K562 (cell line): Measurements from ENCODE around the gene TOP3A. TPM values are rescaled to one million over a fixed set of nuclear protein-coding genes. Genes with fewer than 3 reads are reported as not detected.

ENCODE experiments used
- ATAC-seq: fragments of 200-7000 bp; cut with Tn5 transposase; 3 replicates; pipeline ENCODE4 v1.9.1; 2020; ENCODE audit warnings: moderate library complexity
- BruUV-seq: library from RNA; stranded (reverse); fragments of 400-500 nt; replicated peaks from 2 replicates; lab custom pipeline; 2021; lab: Mats Ljungman, UMichigan
- CTCF ChIA-PET: fragments of 300-600 bp; formaldehyde crosslinking; extraction: SDS; loops from one replicate; lab custom pipeline; 2021; ENCODE audit warnings: low intra/inter-chr PET ratio; lab: Yijun Ruan, JAX
- POLR2A ChIA-PET: fragments of 300-600, 350-650 bp; sonication (Branson Sonifier 250); formaldehyde crosslinking; extraction: SDS; loops from one replicate; lab custom pipeline; 2021; ENCODE audit warnings: antibody characterized with exemption, inconsistent platforms; lab: Yijun Ruan, JAX
- DNase-seq, 4 experiments: peaks; one replicate each; pipeline versions ENCODE4 v3.0.0 to v3.0.0-alpha.2; 2011 to 2018; ENCODE audit warnings: low spot score in 3 of 4, mixed read lengths in 3 of 4; ENCODE audit errors: extremely low read depth in 1 of 4
- FAIRE-seq: peaks from 2 replicates; lab custom pipeline; 2011; peaks lifted over from hg19 to GRCh38; lab: Jason Lieb, UNC
- H2AFZ ChIP-seq: 2 replicates; pipeline ENCODE4 v1.6.0; 2011; ENCODE audit warnings: low read depth, low read length, control low read depth, inconsistent platforms
- H3K27ac ChIP-seq: fragments of 200-600 bp; 3 replicates; pipeline ENCODE4 v1.8.0; 2011; ENCODE audit warnings: low read depth, mild to moderate bottlenecking, control low read depth, inconsistent platforms, low read length, moderate library complexity, mixed read lengths; ENCODE audit errors: extremely low read depth
- H3K27me3 ChIP-seq, 2 experiments: fragments of 300-600 bp in 1 of 2; 2 replicates in 1 of 2; 3 replicates in 1 of 2; pipeline versions ENCODE4 v1.6.0 to v1.8.0; 2011; ENCODE audit warnings: inconsistent platforms in 2 of 2, low read length in 2 of 2, mild to moderate bottlenecking in 1 of 2, mixed read lengths in 1 of 2, moderate library complexity in 1 of 2; ENCODE audit not compliant: control insufficient read depth in 2 of 2, insufficient read depth in 2 of 2
- H3K36me3 ChIP-seq: fragments of 300-600 bp; 3 replicates; pipeline ENCODE4 v1.8.0; 2011; ENCODE audit warnings: mild to moderate bottlenecking, low read length, inconsistent platforms; ENCODE audit not compliant: control insufficient read depth, insufficient read depth
- H3K4me1 ChIP-seq, 2 experiments: fragments of 200-600 bp in 1 of 2; replicated peaks in 1 of 2; 2 replicates in 1 of 2; 3 replicates in 1 of 2; pipeline versions ENCODE4 v1.5.1 to v1.8.0; 2011; ENCODE audit warnings: inconsistent platforms in 2 of 2, low read length in 2 of 2, mild to moderate bottlenecking in 1 of 2, mixed read lengths in 1 of 2, moderate library complexity in 1 of 2; ENCODE audit not compliant: control insufficient read depth in 2 of 2, insufficient read depth in 2 of 2
- H3K4me2 ChIP-seq: 2 replicates; pipeline ENCODE4 v1.6.1; 2011; ENCODE audit warnings: low read length, control low read depth, inconsistent platforms, mixed read lengths; ENCODE audit not compliant: insufficient read depth
- H3K4me3 ChIP-seq: fragments of 200-600 bp; sonication (generic), shearing (Covaris generic); 2 replicates; pipeline ENCODE4 v1.5.1; 2016; ENCODE audit warnings: control low read depth, inconsistent platforms
- H3K79me2 ChIP-seq: fragments of 200-600 bp; 3 replicates; pipeline ENCODE4 v1.8.0; 2011; ENCODE audit warnings: low read length, inconsistent platforms; ENCODE audit not compliant: control insufficient read depth, insufficient read depth
- H3K9ac ChIP-seq, 2 experiments: 2 replicates each; pipeline versions ENCODE4 v1.6.0 to v1.6.1; 2011; ENCODE audit warnings: low read depth in 2 of 2, low read length in 2 of 2, control low read depth in 1 of 2, inconsistent platforms in 1 of 2, mild to moderate bottlenecking in 1 of 2, mixed read lengths in 1 of 2; ENCODE audit not compliant: insufficient read depth in 1 of 2
- H3K9me1 ChIP-seq: one replicate; pipeline ENCODE4 v1.6.0; 2011; ENCODE audit warnings: inconsistent platforms, mild to moderate bottlenecking, low read length, moderate library complexity; ENCODE audit not compliant: control insufficient read depth, insufficient read depth
- H3K9me3 ChIP-seq: replicated peaks from 2 replicates; pipeline ENCODE4 v1.5.1; 2011; ENCODE audit warnings: low read depth, low read length, inconsistent platforms; ENCODE audit not compliant: control insufficient read depth, insufficient read depth
- H4K20me1 ChIP-seq: replicated peaks from 2 replicates; pipeline ENCODE4 v1.6.1; 2011; ENCODE audit warnings: low read length, inconsistent platforms, mixed read lengths; ENCODE audit not compliant: control insufficient read depth, insufficient read depth
- C11orf30 ChIP-seq: fragments of 450-650 bp; IDR thresholded peaks from 2 replicates; pipeline ENCODE4 v1.6.1; 2016; ENCODE audit warnings: low read depth, mild to moderate bottlenecking
- CBX8 ChIP-seq: fragments of 200-600 bp; sonication (generic); IDR thresholded peaks from 2 replicates; pipeline ENCODE4 v1.6.1; 2012; ENCODE audit warnings: borderline replicate concordance, mixed run types, low read depth, mild to moderate bottlenecking, moderate library complexity, mixed read lengths, low read length, control low read depth, inconsistent platforms; ENCODE audit not compliant: poor library complexity, severe bottlenecking; ENCODE audit errors: extremely low read depth
- CHD4 ChIP-seq: fragments of 200-600 bp; sonication (generic); IDR thresholded peaks from 3 replicates; pipeline ENCODE4 v1.6.1; 2012; ENCODE audit warnings: low read depth, mild to moderate bottlenecking, mixed read lengths, low read length, inconsistent platforms; ENCODE audit not compliant: insufficient read depth, insufficient replicate concordance, poor library complexity, severe bottlenecking
- GTF2F1 ChIP-seq: IDR thresholded peaks from 2 replicates; pipeline ENCODE4 v1.6.1; 2011; ENCODE audit warnings: low read depth, low read length, improper control_type of control experiment
- HLTF ChIP-seq: fragments of 450-650 bp; IDR thresholded peaks from 2 replicates; pipeline ENCODE4 v1.6.1; 2016
- JUND ChIP-seq, 2 experiments: IDR thresholded peaks; 2 replicates in 1 of 2; 3 replicates in 1 of 2; pipeline ENCODE4 v1.6.1; 2011; ENCODE audit warnings: borderline replicate concordance in 2 of 2, low read depth in 2 of 2, low read length in 2 of 2, improper control_type of control experiment in 1 of 2, missing biosample characterization in 1 of 2, missing genetic modification characterization in 1 of 2, missing genetic modification reagents in 1 of 2
- MIER1 ChIP-seq: fragments of 450-650 bp; IDR thresholded peaks from 2 replicates; pipeline ENCODE4 v1.6.1; 2016; ENCODE audit warnings: antibody characterized with exemption, mild to moderate bottlenecking, low read depth
- POLR2G ChIP-seq: fragments of 200-400 bp; formaldehyde crosslinking; IDR thresholded peaks from 2 replicates; pipeline ENCODE4 v1.6.1; 2017; ENCODE audit warnings: low read depth, mild to moderate bottlenecking, antibody characterized with exemption, low read length, moderate library complexity
- WGBS: fragments of 100-300 bp; shearing (Covaris generic); methylation state at CpG from one replicate; pipeline ENCODE4 v1.1.6; 2016; ENCODE audit warnings: low coverage, mixed read lengths; ENCODE audit not compliant: insufficient coverage; ENCODE audit errors: missing lambda C conversion rate; 5-methylcytosine and 5-hydroxymethylcytosine counted together
- in situ Hi-C: fragments of 300-500 bp; cut with MboI; formaldehyde crosslinking; loops from 4 replicates; pipeline ENCODE4 v1.15.0; 2018; ENCODE audit warnings: inconsistent platforms, mixed read lengths
- intact Hi-C: fragments of 100-400 bp; cut with micrococcal nuclease; formaldehyde crosslinking; loops from 2 replicates; pipeline ENCODE4 v1.14.2; 2022
- polyA plus RNA-seq, 8 experiments: library from polyadenylated mRNA; depleted of rRNA in 4 of 8; stranded (reverse) in 5 of 8; unstranded in 3 of 8; fragments of >200 nt; fragmentation: Nextera tagmentation in 2 of 8; fragmentation: Illumina TruSeq in 1 of 8; extraction: Ambion mirVana in 2 of 8; extraction: Trizol in 1 of 8; gene quantifications; 2 replicates each; pipeline versions ENCODE4 v1.2.1 to v1.2.3, GENCODE V29; 2011 to 2014; ENCODE audit warnings: inconsistent platforms in 1 of 8, missing spikeins in 1 of 8
- total RNA-seq, 7 experiments: library from RNA; depleted of rRNA in 6 of 7; stranded (reverse); fragments of >200 nt in 6 of 7; fragmentation: Illumina TruSeq in 2 of 7; extraction: Trizol in 2 of 7; gene quantifications; 2 replicates each; pipeline versions ENCODE4 v1.2.1 to v1.2.3, GENCODE V29; 2011 to 2021; ENCODE audit warnings: low replicate concordance in 1 of 7

Gene TOP3A
- total and polyA plus RNA-seq, 9 of the 15 experiments (the other 6 are each of a cell fraction or from before 2014, with no cell fraction given), result 5.2 to 49.7 (median 24.7) TPM

GRCh38 chr17:18248300-18248731 lies 66.5 kb downstream of the TOP3A start (continued):
- no peak for TF ChIP-seq MIER1
- TF ChIP-seq GTF2F1, result no peak
- no peak for TF ChIP-seq HLTF
- no peak for TF ChIP-seq CBX8
- peak; percentile 9; the same call in 1 of the 2 replicates for TF ChIP-seq JUND (IDR thresholded peaks at IDR 0.05; ENCODE audit: borderline replicate concordance, low read depth, low read length)
- no peak for TF ChIP-seq JUND (tag; IDR thresholded peaks at IDR 0.05; ENCODE audit: borderline replicate concordance, low read depth, low read length)
- no peak for TF ChIP-seq C11orf30

DNA sequence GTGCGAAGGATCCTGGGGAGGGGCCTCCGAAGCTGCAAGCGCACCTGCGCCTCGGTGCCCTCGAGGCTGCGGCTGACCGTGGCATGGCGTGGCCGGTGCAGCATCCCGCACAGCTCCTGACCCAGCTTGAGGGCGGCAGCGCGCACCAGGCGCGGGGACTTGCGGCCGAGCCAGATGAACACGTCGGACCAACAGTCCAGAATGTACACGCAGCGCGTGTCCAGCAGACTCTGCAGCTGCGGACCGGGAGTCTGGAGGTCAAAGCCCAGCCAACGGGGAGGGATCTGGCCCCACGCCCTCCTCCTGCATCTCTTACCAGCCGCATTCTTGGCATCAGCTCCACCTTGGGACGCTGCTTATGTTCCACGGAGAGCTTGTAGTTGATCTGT lies 67.2 kb downstream of the TOP3A start:
- Histone ChIP-seq H3K27ac (no peak overlapping the region), H3K9ac (peak overlapping the region in 1 of 2 experiments; percentile 32; a peak in 1 of 4 replicates), H3K4me1 (peaks cover 3 to 28% of the 10 kb centered on the region in 2 experiments; a peak in 4 of 5 replicates), H3K27me3 (no peaks in the 10 kb centered on the region), H4K20me1 (peaks cover 3% of the 10 kb centered on the region; the same call in 1 of the 2 replicates), H3K9me3 (no peaks in the 10 kb centered on the region), H3K79me2 (no peaks in the 10 kb centered on the region), H3K9me1 (peaks cover 2% of the 10 kb centered on the region), H3K4me3 (no peak overlapping the region), H2AFZ (no peak overlapping the region), H3K36me3 (peaks cover 61% of the 10 kb centered on the region; the same call in 2 of the 3 replicates), H3K4me2 (no peak overlapping the region)
- intact Hi-C loops (loop anchor here (5.0 kb wide), 1 partner anchor 70 kb away; the partner anchor contains the start of gene SMCR8), in situ Hi-C loops (no loop called here)
- CTCF ChIA-PET, result no interaction called here
- ATAC-seq (no peak), DNase-seq (no peak), FAIRE-seq (no peak)
- 79% methylated on average over 10 of the region's 30 CpGs for WGBS
- POLR2A ChIA-PET, result interaction anchor here (0.6 to 0.9 kb wide), 4 partner anchors 10 to 95 kb away, joined by 3 to 5 read pairs (median 4); no protein-coding TSS in a partner anchor
- BruUV-seq, result no TSS peak
- TF ChIP-seq CHD4 (no peak), POLR2G (peak; percentile 41)
